ENCODE results near the gene RIMS4.

The RIMS4 gene

GRCh38 chr20:44841955-44842354, 31.6 kb upstream of the RIMS4 start:
- no peaks in the 10 kb centered on the region for H3K9me3 ChIP-seq
- no peaks in the 10 kb centered on the region for H3K4me1 ChIP-seq (ENCODE audit: control insufficient read depth in 1 of 2, insufficient read depth in 1 of 2, low read depth in 1 of 2, low read length in 1 of 2)
- no peak overlapping the region for H3K4me3 ChIP-seq (ENCODE audit: low read depth in 1 of 2, low read length in 1 of 2)
- H3K36me3 ChIP-seq = no peaks in the 10 kb centered on the region
- peaks cover 85% of the 10 kb centered on the region for H3K27me3 ChIP-seq
- TF ChIP-seq CTCF (IDR thresholded peaks at IDR 0.05) = no peak
- H3K27ac ChIP-seq = no peak overlapping the region

- peaks cover under 1 to 1% of the 10 kb centered on the region in 2 experiments for H3K4me1 ChIP-seq (ENCODE audit: control insufficient read depth in 1 of 2, insufficient read depth in 1 of 2, low read depth in 1 of 2, low read length in 1 of 2)
- H3K27ac ChIP-seq = no peak overlapping the region
- TF ChIP-seq CTCF (IDR thresholded peaks at IDR 0.05) = no peak
- H3K36me3 ChIP-seq = no peaks in the 10 kb centered on the region
- H3K4me3 ChIP-seq (ENCODE audit: low read depth in 1 of 2, low read length in 1 of 2) = no peak overlapping the region
- no peaks in the 10 kb centered on the region for H3K9me3 ChIP-seq
- peaks cover 89% of the 10 kb centered on the region for H3K27me3 ChIP-seq
Observed at GRCh38 chr20:44840826-44841225, 30.5 kb upstream of the RIMS4 start.

GRCh38 chr20:44839481-44839880, 29.1 kb upstream of the RIMS4 start:
- TF ChIP-seq CTCF (IDR thresholded peaks at IDR 0.05) = no peak
- Histone ChIP-seq H3K4me1 (ENCODE audit: control insufficient read depth in 1 of 2, insufficient read depth in 1 of 2, low read depth in 1 of 2, low read length in 1 of 2) (peaks cover 8 to 14% of the 10 kb centered on the region in 2 experiments), H3K27ac (no peak overlapping the region), H3K9me3 (no peaks in the 10 kb centered on the region), H3K27me3 (peaks cover 77% of the 10 kb centered on the region), H3K36me3 (no peaks in the 10 kb centered on the region), H3K4me3 (ENCODE audit: low read depth in 1 of 2, low read length in 1 of 2) (no peak overlapping the region)

- Histone ChIP-seq H3K9me3 (no peaks in the 10 kb centered on the region), H3K4me1 (ENCODE audit: control insufficient read depth in 1 of 2, insufficient read depth in 1 of 2, low read depth in 1 of 2, low read length in 1 of 2) (peaks cover 8 to 15% of the 10 kb centered on the region in 2 experiments), H3K4me3 (ENCODE audit: low read depth in 1 of 2, low read length in 1 of 2) (no peak overlapping the region), H3K27me3 (peaks cover 75% of the 10 kb centered on the region), H3K36me3 (no peaks in the 10 kb centered on the region), H3K27ac (no peak overlapping the region)
- no peak for TF ChIP-seq CTCF (IDR thresholded peaks at IDR 0.05)
Observed at GRCh38 chr20:44838521-44838920, 28.2 kb upstream of the RIMS4 start.

- H3K36me3 ChIP-seq = no peaks in the 10 kb centered on the region
- H3K4me3 ChIP-seq (ENCODE audit: low read depth in 1 of 2, low read length in 1 of 2) = no peak overlapping the region
- H3K4me1 ChIP-seq (ENCODE audit: control insufficient read depth in 1 of 2, insufficient read depth in 1 of 2, low read depth in 1 of 2, low read length in 1 of 2) = peaks cover 8 to 15% of the 10 kb centered on the region in 2 experiments
Observed at GRCh38 chr20:44837946-44838345, 27.6 kb upstream of the RIMS4 start.

More at GRCh38 chr20:44837946-44838345, 27.6 kb upstream of the RIMS4 start:
- H3K9me3 ChIP-seq = no peaks in the 10 kb centered on the region
- H3K27me3 ChIP-seq = peaks cover 74% of the 10 kb centered on the region
- TF ChIP-seq CTCF (IDR thresholded peaks at IDR 0.05) = no peak
- H3K27ac ChIP-seq = no peak overlapping the region
